HG02884 (cell line): ENCODE measurements around the gene ETS1.

ENCODE experiments used
- ATAC-seq: cut with Tn5 transposase; IDR thresholded peaks from one replicate; pipeline ENCODE4 v1.9.1; 2021; ENCODE audit warnings: mild to moderate bottlenecking, moderate library complexity; ENCODE audit not compliant: unreplicated experiment

The ETS1 gene

DNA sequence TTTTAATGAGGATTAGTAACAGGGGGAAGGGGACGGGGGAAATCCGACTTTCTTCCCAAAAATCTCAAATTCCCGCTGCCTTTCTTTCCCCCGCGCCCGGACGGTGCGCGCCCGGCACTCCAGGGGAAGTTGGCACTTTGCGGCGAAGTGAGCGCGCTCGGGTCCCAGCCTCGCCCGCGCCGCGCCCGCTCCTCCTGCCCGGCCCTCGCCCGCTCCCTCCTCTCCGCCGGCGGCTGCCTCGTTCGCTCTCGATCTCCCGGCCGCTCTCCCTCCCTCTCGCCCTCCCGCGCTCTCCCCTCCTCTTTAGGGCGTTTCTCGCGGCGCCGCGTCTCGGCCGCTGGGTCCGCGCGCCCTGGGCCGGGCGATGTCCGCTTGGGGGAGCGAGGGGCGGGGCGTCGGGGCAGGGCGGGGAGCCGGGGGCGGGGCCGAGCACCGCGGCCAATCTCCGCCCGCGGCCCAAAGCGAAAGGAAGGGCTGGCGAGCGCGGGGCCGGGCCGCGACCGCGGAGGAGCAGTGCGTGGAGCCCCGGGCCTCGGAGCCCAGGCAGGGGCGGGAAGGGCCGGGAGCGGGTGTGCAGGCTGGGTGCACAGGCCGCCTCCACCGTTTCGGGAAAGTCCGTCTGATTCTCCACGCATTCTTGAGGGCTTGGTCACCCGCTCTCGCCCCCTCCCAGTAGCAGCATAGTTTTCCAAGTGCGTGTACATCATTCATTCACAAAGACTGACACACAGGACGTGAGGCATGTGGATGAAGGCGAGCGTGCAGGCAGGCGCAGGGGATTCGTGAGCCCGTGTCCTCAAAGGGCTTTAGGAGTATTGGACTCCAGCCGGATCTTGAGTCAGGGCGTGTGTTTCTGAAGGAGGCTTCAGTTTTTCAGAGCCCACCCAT lies 65.1 kb downstream of the ETS1 start:
- ATAC-seq = peak; percentile 70

- ATAC-seq = no peak
These were observed 65.7 kb downstream of the ETS1 start for GRCh38 chr11:128521682-128522054.

DNA sequence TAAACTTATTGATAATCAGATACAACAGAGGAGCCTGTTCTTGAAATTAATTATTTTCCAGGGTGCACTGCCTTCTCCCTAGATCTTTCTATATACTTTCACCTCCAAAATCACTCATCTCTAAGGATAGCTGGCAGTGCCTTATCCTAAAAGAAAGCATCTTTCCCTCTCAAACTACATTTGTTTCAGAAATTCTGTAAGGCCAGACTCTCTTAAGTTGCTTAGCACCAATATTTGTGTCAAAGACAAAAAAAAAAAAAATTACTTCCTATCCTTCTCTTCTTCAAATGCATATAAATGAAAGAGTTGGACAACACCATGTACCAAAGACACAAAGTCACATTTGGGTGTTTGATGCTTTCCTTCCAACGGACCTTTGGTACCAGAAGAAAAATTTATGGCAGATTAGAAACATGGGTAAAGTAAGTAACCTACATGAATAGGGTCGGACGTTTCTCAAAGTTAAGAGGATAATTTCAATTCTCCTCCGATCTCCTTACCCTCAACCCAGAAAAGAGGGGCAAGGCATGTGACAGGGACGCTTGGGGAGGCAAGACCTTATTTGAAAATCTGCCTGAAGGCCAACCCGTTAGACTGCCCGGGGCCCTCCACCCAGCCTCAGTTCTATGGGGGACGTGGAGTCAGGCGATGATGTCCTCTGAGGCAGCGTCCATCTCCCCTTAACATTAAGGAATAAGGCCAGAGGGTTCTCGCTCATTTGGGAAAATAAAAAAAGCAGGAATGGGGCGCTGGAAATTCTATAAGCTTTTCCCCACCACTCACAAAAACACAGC lies 66.3 kb downstream of the ETS1 start:
- ATAC-seq = no peak

- ATAC-seq = no peak
These were observed 67.0 kb downstream of the ETS1 start for GRCh38 chr11:128520206-128520887.

DNA sequence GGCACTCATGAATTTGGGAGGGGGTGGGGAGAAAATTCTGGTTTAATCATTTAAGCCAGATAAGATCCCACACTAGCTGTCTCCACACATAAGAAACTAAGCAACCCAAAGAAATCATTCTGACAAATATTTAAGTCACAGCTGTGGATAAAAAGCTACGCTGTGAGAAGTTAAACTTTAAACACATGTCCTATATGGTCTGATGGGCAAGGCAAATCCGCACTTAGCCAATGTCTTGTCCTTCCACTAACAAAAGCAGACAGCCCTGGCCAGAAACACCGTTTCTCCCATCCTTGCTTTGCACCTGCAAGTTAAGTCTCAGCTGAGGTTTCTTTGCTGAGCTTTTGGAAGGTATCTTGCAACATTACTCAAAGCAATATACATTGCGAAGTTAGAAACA lies 68.0 kb downstream of the ETS1 start:
- no peak for ATAC-seq

DNA sequence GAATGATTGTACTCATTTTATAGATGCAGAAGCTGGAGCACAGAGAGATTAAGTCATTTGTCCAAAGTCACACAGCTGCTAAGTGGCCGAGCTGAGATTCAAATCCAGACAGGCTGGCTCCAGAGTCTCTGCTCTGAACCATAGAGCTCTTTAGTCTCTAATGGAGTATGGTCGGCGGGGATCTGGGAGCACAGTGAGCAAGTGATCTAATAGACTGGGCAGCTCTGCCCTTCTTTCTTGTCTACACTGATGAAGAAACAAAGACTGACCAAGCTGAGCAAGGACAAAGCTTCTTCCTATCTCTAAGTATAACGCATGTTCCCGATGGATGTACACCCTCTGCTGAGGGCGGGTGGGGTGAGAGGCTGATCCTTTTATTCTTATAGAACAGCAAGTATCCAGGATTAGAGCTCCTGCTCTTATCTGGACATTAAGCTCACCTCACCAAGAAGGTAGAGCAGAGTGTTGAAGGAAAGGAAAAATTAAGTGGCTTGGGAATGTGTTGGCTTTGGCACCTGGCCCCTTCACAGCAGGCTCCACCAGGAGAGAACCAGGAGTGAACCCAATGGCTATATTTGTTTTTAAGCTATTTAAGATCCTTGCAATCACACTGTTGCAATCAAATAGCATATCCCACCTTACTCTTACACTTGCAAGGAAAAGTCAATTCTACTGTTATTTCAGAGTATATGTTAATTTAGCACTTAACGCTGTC lies 68.7 kb downstream of the ETS1 start:
- ATAC-seq = no peak

DNA sequence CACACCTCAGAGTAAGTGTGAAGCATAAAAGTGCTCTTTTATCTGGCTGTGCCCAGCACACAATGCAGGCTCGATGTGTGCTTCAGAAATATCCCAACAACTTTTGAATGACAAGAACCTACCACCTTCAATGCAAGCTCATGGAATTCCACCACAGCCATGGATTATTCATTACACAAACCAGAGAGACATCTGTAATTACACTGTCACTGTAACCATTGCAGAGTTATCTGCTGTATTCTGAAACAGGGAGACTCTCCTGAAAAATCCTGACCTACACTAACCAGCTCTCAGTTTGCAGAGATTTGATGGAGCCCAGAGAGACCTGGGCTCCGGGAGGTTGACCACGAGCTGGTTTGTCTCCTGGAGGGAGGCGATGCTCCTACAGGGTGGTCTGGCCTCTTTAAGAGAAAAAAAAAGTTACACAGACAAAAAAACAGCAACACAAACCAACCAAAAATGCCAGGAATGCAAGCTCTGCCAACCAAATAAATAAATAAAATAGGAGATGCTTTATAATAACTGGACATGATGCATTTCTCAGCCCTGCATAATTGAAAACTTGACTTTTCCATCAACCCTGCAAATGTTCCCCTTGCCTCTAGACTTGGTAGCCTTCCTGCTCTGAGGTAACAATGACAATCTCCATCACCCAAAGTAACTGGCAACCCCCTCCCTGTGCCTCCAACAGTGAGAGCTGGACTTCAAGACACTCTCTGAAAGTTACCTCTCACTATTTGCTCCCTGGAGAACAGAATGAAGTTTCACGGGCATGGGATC lies 69.7 kb downstream of the ETS1 start:
- no peak for ATAC-seq

DNA sequence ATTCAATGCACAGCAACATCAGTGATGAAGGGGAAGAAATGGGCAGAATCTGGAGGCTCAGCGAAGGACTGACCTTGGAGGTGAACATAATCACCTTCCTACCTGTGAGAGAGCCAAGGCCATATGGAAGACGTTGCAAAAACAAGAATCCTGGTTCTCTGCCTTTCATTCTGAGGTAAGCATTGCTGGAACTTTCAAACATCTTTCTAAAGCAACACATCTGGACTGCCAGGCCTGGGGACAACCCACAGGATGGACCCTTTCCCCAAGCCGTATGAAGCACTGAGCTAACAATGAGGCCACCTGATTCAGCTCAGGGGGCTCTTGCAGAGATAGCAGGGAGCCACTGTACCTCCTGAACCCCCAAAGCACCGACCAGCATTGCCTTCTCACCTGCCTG lies 70.5 kb downstream of the ETS1 start:
- no peak for ATAC-seq

- no peak for ATAC-seq
These were observed 71.3 kb downstream of the ETS1 start for GRCh38 chr11:128515826-128516778.

- no peak for ATAC-seq
These were observed 72.3 kb downstream of the ETS1 start for GRCh38 chr11:128515086-128515485.

- ATAC-seq = no peak
These were observed 73.3 kb downstream of the ETS1 start for GRCh38 chr11:128513915-128514681.

DNA sequence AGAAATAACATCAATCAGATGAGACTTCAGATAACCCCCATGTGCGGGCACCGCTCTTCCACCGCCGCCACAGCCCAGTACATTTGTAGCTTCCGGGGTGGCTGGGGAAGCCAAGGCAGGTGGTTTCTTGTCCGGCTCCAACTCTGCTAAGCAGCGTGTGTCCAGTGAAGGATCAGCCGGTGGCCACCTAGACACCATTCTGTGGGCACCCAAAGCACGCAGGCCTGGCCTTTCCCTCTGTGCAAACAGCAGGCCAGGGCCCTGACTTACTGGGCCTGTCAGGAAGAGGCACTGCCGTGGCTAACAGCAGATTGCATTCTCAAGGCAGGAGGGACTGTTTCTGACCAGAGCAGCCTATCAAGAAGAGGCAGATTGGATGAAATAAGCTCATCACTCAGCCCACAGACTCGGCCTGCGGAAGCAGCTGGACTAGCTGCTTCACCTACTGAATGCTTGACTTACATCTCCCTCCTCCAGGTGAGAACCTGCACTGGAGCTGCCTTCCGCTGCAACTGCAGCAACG lies 74.8 kb downstream of the ETS1 start:
- no peak for ATAC-seq

DNA sequence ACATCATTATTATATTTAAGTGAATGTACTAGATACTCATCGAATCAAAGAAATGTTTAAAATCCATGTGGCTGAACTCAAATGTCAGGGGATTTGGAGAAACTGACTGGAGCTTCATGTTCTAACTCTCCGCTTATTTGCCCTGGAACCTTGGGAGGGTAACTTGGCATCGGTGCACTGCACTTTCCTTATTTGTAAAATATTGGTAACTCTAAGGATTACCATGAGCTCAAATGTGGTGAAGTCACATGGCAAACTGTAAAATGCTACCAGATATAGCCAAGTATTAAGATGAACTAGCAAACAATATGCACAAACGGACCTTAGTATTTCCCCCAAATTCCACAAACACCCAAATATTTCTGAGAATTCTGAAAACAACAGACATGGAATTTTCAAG lies 75.6 kb downstream of the ETS1 start:
- no peak for ATAC-seq

GRCh38 chr11:128509621-128510389 lies 77.6 kb downstream of the ETS1 start:
- no peak for ATAC-seq

DNA sequence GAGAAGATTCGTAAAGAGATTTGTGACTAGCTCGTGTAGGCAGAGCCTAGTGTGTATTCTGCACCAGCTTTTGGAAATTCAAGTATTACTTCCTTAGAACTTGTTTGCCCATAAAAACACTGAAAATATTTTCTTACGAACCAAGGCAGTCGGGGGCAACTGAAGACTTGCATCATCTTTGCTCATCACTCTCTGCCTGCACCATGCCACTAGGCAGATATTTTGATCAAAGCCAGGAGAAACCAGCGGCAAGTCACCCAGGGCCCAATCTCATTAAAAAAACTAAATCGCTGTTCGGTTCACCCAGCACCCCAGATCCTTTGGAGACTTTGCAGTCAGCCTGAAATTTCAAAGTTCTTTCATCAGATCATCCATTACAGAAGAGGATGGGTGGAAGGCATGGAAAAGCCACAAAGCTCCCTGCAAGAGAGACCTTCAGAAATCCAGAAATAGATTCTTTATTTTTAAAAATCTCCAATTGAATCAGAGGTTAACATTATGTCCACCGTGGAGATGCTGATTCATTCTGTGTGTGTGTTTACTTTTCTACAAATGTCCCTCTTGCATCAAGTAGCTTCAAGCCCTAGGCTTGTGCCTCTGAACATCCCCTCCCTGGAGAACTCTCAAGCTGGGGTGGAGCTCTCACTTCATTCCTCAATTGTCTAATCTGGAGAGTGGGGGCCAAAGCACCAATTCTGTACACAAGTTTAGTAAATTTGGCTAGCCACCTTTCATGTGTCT lies 78.4 kb downstream of the ETS1 start:
- no peak for ATAC-seq

DNA sequence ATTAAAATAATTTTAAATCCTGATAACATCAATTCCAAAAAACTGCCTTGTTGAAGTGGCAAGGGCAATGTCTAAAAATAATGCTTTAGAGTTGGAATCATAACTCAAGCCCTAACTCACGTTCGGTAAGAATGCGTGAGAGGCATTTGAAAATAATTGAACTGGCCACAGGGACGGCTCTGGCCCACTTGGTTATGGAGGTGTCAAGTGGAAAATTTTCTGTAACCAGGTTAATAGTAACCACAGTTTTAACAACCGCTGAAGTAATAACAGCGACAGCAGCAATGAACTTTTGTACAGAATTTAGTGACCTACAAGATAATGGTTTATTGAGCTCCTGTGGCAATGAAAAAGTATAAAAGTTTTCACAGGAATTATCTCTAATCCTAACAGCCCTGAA lies 79.4 kb downstream of the ETS1 start:
- ATAC-seq = no peak
